CD14-positive monocyte (primary cell): Measurements from ENCODE around the gene STPG2. TPM values are rescaled to one million over a fixed set of nuclear protein-coding genes. Genes with fewer than 3 reads are reported as not detected.
"Not testable (repeated sequence)": the region's sequence is repeated elsewhere in the genome, so short reads cannot be mapped to it uniquely, and the experiment has no call there.

Source experiments
- DNase-seq, 3 donors: peaks; one replicate each; pipeline ENCODE4 v3.0.0-alpha.2; 2011 to 2022
- H2AFZ ChIP-seq: 2 replicates; pipeline ENCODE4 v1.6.0; 2012; ENCODE audit warnings: mild to moderate bottlenecking, low read depth, low read length, inconsistent platforms; ENCODE audit not compliant: insufficient read depth, poor library complexity, severe bottlenecking
- H3K27ac ChIP-seq, 2 donors: 1 replicate in 1 of 2; 2 replicates in 1 of 2; pipeline ENCODE4 v1.5.1; 2012 to 2013; ENCODE audit warnings: low read length in 2 of 2, control low read depth in 1 of 2, inconsistent platforms in 1 of 2, low read depth in 1 of 2, mild to moderate bottlenecking in 1 of 2
- H3K27me3 ChIP-seq, 2 donors: one replicate each; pipeline versions ENCODE4 v1.6.0 to v1.6.1; 2011 to 2013; ENCODE audit warnings: low read length in 2 of 2; ENCODE audit not compliant: control insufficient read depth in 2 of 2, insufficient read depth in 2 of 2
- H3K36me3 ChIP-seq, 2 donors: replicated peaks in 1 of 2; 1 replicate in 1 of 2; 2 replicates in 1 of 2; pipeline versions ENCODE4 v1.5.1 to v1.6.1; 2012 to 2013; ENCODE audit warnings: low read length in 2 of 2, control low read depth in 1 of 2, inconsistent platforms in 1 of 2, mild to moderate bottlenecking in 1 of 2; ENCODE audit not compliant: insufficient read depth in 2 of 2, control insufficient read depth in 1 of 2
- H3K4me1 ChIP-seq, 2 donors: 1 replicate in 1 of 2; 2 replicates in 1 of 2; pipeline versions ENCODE4 v1.5.1 to v1.6.1; 2012 to 2013; ENCODE audit warnings: low read length in 2 of 2, control low read depth in 1 of 2, inconsistent platforms in 1 of 2, mild to moderate bottlenecking in 1 of 2, moderate library complexity in 1 of 2; ENCODE audit not compliant: insufficient read depth in 2 of 2, control insufficient read depth in 1 of 2
- H3K4me2 ChIP-seq: replicated peaks from 2 replicates; pipeline ENCODE3; 2012; ENCODE audit warnings: low read length, moderate library complexity, mild to moderate bottlenecking; ENCODE audit not compliant: poor library complexity, severe bottlenecking; ENCODE audit errors: extremely low read depth
- H3K4me3 ChIP-seq, 3 experiments: fragments of 200-600 bp in 1 of 3; sonication (generic) in 1 of 3; replicated peaks in 1 of 3; 1 replicate in 2 of 3; 2 replicates in 1 of 3; pipeline ENCODE4 v1.5.1; 2011 to 2013; ENCODE audit warnings: low read length in 3 of 3, mild to moderate bottlenecking in 3 of 3, control low read depth in 2 of 3, low read depth in 2 of 3, inconsistent platforms in 1 of 3, moderate library complexity in 1 of 3
- H3K79me2 ChIP-seq: 2 replicates; pipeline ENCODE4 v1.6.0; 2012; ENCODE audit warnings: mild to moderate bottlenecking, control low read depth, inconsistent platforms, low read length, moderate library complexity; ENCODE audit not compliant: insufficient read depth
- H3K9ac ChIP-seq: 2 replicates; pipeline ENCODE4 v1.6.0; 2017; ENCODE audit warnings: low read length, mild to moderate bottlenecking; ENCODE audit not compliant: insufficient read depth, poor library complexity, severe bottlenecking
- H3K9me3 ChIP-seq, 2 donors: replicated peaks in 1 of 2; 1 replicate in 1 of 2; 2 replicates in 1 of 2; pipeline versions ENCODE4 v1.5.1 to v1.6.1; 2012 to 2013; ENCODE audit warnings: low read length in 2 of 2, control low read depth in 1 of 2; ENCODE audit not compliant: control insufficient read depth in 1 of 2, insufficient read depth in 1 of 2
- H4K20me1 ChIP-seq: 2 replicates; pipeline ENCODE4 v1.6.0; 2012; ENCODE audit warnings: mild to moderate bottlenecking, low read length, control low read depth, moderate library complexity; ENCODE audit not compliant: insufficient read depth
- H3K27ac Mint-ChIP-seq, 7 donors: one replicate each; pipeline ENCODE4 v1.8.0; 2020; ENCODE audit warnings: mild to moderate bottlenecking in 7 of 7, mixed read lengths in 7 of 7, moderate library complexity in 6 of 7, inconsistent platforms in 2 of 7
- H3K27me3 Mint-ChIP-seq, 3 donors: one replicate each; pipeline ENCODE4 v1.8.0; 2021 to 2022; ENCODE audit warnings: low read depth in 3 of 3, mild to moderate bottlenecking in 3 of 3, mixed read lengths in 3 of 3, moderate library complexity in 3 of 3, inconsistent platforms in 1 of 3
- H3K36me3 Mint-ChIP-seq, 2 donors: one replicate each; pipeline ENCODE4 v1.8.0; 2020; ENCODE audit warnings: mixed read lengths in 2 of 2, inconsistent platforms in 1 of 2, mild to moderate bottlenecking in 1 of 2
- H3K4me1 Mint-ChIP-seq: one replicate; pipeline ENCODE4 v1.8.0; 2020; ENCODE audit warnings: mild to moderate bottlenecking, mixed read lengths
- H3K4me3 Mint-ChIP-seq, 2 donors: one replicate each; pipeline ENCODE4 v1.8.0; 2020; ENCODE audit warnings: mild to moderate bottlenecking in 2 of 2, mixed read lengths in 2 of 2, moderate library complexity in 1 of 2
- H3K9me3 Mint-ChIP-seq, 7 donors: one replicate each; pipeline ENCODE4 v1.8.0; 2020 to 2022; ENCODE audit warnings: mixed read lengths in 7 of 7, mild to moderate bottlenecking in 6 of 7, moderate library complexity in 6 of 7, inconsistent platforms in 2 of 7
- WGBS: methylation state at CpG from one replicate; pipeline ENCODE4 v1.1.5; 2013; ENCODE audit warnings: missing lambda C conversion rate; ENCODE audit not compliant: insufficient coverage; 5-methylcytosine and 5-hydroxymethylcytosine counted together
- intact Hi-C, 2 donors: fragments of 100-400 bp; cut with micrococcal nuclease; formaldehyde crosslinking; loops; one replicate each; pipeline versions ENCODE4 v1.15.0 to v1.15.1; 2023
- polyA plus RNA-seq, 3 donors: library from polyadenylated mRNA; depleted of rRNA in 1 of 3; unstranded in 2 of 3; stranded (reverse) in 1 of 3; fragments of 300-500 nt in 2 of 3; fragments of >200 nt in 1 of 3; fragmentation: Illumina TruSeq in 2 of 3; gene quantifications; 1 replicate in 2 of 3; 2 replicates in 1 of 3; pipeline ENCODE4 v1.2.3, GENCODE V29; 2012 to 2021
- TF ChIP-seq, protein P1 (sequence below): fragments of 200-600 bp; IDR thresholded peaks from one replicate; pipeline ENCODE4 v1.8.0; 2022; ENCODE audit warnings: antibody characterized with exemption, mild to moderate bottlenecking

STPG2 gene
- polyA plus RNA-seq, 3 donors: 0.04 TPM; not detected in 2

DNA sequence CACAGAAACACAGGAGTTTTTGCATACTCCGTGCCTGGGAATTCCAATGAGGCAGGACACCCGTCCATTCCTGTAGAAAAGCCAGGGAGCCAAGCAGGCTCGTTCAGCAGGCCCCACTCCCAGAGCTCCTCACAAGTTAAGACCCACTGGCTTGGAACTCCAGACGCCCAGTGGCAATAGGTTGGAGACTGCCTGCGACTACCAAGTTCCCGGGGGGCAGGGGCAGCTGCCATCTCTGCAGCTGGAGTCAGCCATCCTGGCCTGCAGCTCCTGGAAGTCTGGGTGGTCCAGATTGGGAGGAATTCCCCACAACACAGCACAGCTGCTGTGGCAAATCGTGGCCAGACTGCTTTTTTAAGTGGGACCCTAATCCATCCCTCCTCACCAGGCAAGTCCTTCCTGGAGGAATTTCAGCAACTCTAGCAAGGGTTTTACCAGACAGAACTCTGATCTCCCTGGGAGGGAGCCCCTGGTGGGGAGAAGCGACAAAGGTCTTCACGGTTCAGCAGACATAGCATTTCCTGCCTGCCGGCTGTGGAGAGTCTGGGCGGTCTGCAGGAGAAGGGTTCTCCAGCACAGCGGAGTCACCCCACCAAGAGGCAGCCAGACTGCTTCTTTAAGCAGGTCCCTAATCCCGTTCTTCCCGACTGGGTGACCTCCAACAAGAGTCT lies 231.9 kb downstream of the STPG2 start:
- Mint-ChIP-seq H3K36me3 (no peaks in the 10 kb centered on the region), H3K27ac (no peak overlapping the region), H3K4me3 (no peak overlapping the region), H3K9me3 (peaks cover 9 to 19% (median 11%) of the 10 kb centered on the region in 7 donors), H3K4me1 (no peaks in the 10 kb centered on the region), H3K27me3 (peaks cover 0 to 2% (median 0%) of the 10 kb centered on the region in 3 donors)
- DNase-seq: no peak
- no peaks in the 10 kb centered on the region for H4K20me1 ChIP-seq
- WGBS: 96% methylated on average over 7 of the region's 14 CpGs
- H3K79me2 ChIP-seq: no peaks in the 10 kb centered on the region
- H2AFZ ChIP-seq: no peak overlapping the region
- intact Hi-C loops: no loop called here
- no peaks in the 10 kb centered on the region for H3K4me1 ChIP-seq
- H3K9ac ChIP-seq: no peak overlapping the region
- no peaks in the 10 kb centered on the region for H3K36me3 ChIP-seq
- H3K27me3 ChIP-seq: no peaks in the 10 kb centered on the region
- H3K4me2 ChIP-seq: no peak overlapping the region
- TF ChIP-seq, protein P1, sequence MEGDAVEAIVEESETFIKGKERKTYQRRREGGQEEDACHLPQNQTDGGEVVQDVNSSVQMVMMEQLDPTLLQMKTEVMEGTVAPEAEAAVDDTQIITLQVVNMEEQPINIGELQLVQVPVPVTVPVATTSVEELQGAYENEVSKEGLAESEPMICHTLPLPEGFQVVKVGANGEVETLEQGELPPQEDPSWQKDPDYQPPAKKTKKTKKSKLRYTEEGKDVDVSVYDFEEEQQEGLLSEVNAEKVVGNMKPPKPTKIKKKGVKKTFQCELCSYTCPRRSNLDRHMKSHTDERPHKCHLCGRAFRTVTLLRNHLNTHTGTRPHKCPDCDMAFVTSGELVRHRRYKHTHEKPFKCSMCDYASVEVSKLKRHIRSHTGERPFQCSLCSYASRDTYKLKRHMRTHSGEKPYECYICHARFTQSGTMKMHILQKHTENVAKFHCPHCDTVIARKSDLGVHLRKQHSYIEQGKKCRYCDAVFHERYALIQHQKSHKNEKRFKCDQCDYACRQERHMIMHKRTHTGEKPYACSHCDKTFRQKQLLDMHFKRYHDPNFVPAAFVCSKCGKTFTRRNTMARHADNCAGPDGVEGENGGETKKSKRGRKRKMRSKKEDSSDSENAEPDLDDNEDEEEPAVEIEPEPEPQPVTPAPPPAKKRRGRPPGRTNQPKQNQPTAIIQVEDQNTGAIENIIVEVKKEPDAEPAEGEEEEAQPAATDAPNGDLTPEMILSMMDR: no peak
- H3K27ac ChIP-seq: no peak overlapping the region
- no peak overlapping the region for H3K4me3 ChIP-seq
- peaks cover 15 to 22% of the 10 kb centered on the region in 2 donors for H3K9me3 ChIP-seq

DNA sequence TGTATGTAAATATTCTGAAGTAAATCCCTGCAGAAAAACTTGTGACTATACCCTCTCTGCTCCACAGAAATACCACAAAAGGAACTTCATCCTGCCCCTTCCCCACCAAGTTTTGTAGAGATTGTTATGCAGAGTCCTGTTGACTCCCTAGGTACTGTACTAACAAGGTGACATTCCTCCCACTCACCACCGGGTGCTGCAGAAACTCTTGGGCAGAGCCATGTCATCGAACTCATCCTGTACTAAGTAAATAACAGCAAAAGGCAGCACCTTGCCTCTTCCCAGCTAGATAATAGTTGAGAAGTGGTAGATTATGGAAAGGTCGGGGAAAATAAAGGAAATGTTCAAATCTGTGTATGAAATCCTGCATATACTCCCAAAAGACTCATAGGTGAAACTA lies 233.3 kb downstream of the STPG2 start:
- no CpG with 5 or more reads among the region's 3 CpGs for WGBS
- no peak overlapping the region for H2AFZ ChIP-seq
- no peaks in the 10 kb centered on the region for H3K4me1 ChIP-seq
- no peaks in the 10 kb centered on the region for H3K79me2 ChIP-seq
- DNase-seq: no peak
- Mint-ChIP-seq H3K4me3 (no peak overlapping the region), H3K27ac (no peak overlapping the region), H3K4me1 (no peaks in the 10 kb centered on the region), H3K36me3 (no peaks in the 10 kb centered on the region), H3K9me3 (peaks cover 5 to 13% (median 9%) of the 10 kb centered on the region in 7 donors), H3K27me3 (peaks cover 0 to 2% (median 0%) of the 10 kb centered on the region in 3 donors)
- H3K27me3 ChIP-seq: no peaks in the 10 kb centered on the region
- H3K4me2 ChIP-seq: no peak overlapping the region
- no peak overlapping the region for H3K4me3 ChIP-seq
- H3K9ac ChIP-seq: no peak overlapping the region
- H3K9me3 ChIP-seq: peaks cover 14 to 16% of the 10 kb centered on the region in 2 donors
- intact Hi-C loops: no loop called here
- no peaks in the 10 kb centered on the region for H4K20me1 ChIP-seq
- TF ChIP-seq, protein P1: no peak
- no peaks in the 10 kb centered on the region for H3K36me3 ChIP-seq
- no peak overlapping the region for H3K27ac ChIP-seq

GRCh38 chr4:97903436-97904189 lies 239.7 kb downstream of the STPG2 start:
- intact Hi-C loops, H2AFZ ChIP-seq, H3K36me3 Mint-ChIP-seq, H3K79me2 ChIP-seq, DNase-seq, H3K27me3 Mint-ChIP-seq, H3K27ac Mint-ChIP-seq, H3K4me3 Mint-ChIP-seq, H3K4me2 ChIP-seq, H3K36me3 ChIP-seq, H3K4me1 ChIP-seq, H3K4me1 Mint-ChIP-seq, H3K27me3 ChIP-seq, H4K20me1 ChIP-seq, H3K9me3 ChIP-seq, H3K9ac ChIP-seq, H3K27ac ChIP-seq, H3K4me3 ChIP-seq: not testable (repeated sequence)
- H3K9me3 Mint-ChIP-seq: peaks cover 0 to 14% (median 10%) of the 10 kb centered on the region in 7 donors
- 91% methylated on average over 18 of the region's 23 CpGs for WGBS
